WTC11 (cell line): ENCODE measurements around the gene ADAD2.

ENCODE experiments used
- AFF4 ChIP-seq: sonication (generic); formaldehyde crosslinking; IDR thresholded peaks from 2 replicates; pipeline ENCODE4 v1.8.1; 2023; ENCODE audit warnings: mild to moderate bottlenecking, missing genetic modification reagents, borderline replicate concordance
- ATF6 ChIP-seq: sonication (generic); formaldehyde crosslinking; IDR thresholded peaks from 2 replicates; pipeline ENCODE4 v1.8.1; 2023; ENCODE audit warnings: mild to moderate bottlenecking, missing genetic modification reagents
- CBFB ChIP-seq: sonication (generic); formaldehyde crosslinking; IDR thresholded peaks from 2 replicates; pipeline ENCODE4 v1.8.1; 2022; ENCODE audit warnings: mild to moderate bottlenecking, low read depth, missing genetic modification reagents
- CTCF ChIP-seq: fragments of 200-600 bp; IDR thresholded peaks from 2 replicates; pipeline ENCODE4 v1.8.0; 2022; ENCODE audit warnings: antibody characterized with exemption
- ELF4 ChIP-seq: sonication (generic); formaldehyde crosslinking; IDR thresholded peaks from 2 replicates; pipeline ENCODE4 v1.8.1; 2022; ENCODE audit warnings: low read depth, mild to moderate bottlenecking, moderate library complexity, missing genetic modification reagents
- JUN ChIP-seq: sonication (generic); formaldehyde crosslinking; IDR thresholded peaks from 2 replicates; pipeline ENCODE4 v1.8.0; 2023; ENCODE audit warnings: mild to moderate bottlenecking, missing genetic modification reagents
- MAX ChIP-seq: sonication (generic); formaldehyde crosslinking; IDR thresholded peaks from 2 replicates; pipeline ENCODE4 v1.8.0; 2022; ENCODE audit warnings: mild to moderate bottlenecking, missing genetic modification reagents
- MXD4 ChIP-seq: fragments of 250-450 bp; sonication (Bioruptor Pico); IDR thresholded peaks from 2 replicates; pipeline ENCODE4 v1.8.0; 2021; ENCODE audit warnings: mild to moderate bottlenecking, moderate library complexity, borderline replicate concordance
- NFATC4 ChIP-seq: fragments of 250-450 bp; sonication (Bioruptor Pico); IDR thresholded peaks from 2 replicates; pipeline ENCODE4 v1.9.0; 2021; ENCODE audit warnings: mild to moderate bottlenecking
- NR1H2 ChIP-seq: sonication (generic); formaldehyde crosslinking; IDR thresholded peaks from 2 replicates; pipeline ENCODE4 v1.9.0; 2021; ENCODE audit warnings: mild to moderate bottlenecking, moderate library complexity, missing genetic modification reagents
- ZBTB21 ChIP-seq: sonication (generic); formaldehyde crosslinking; IDR thresholded peaks from 2 replicates; pipeline ENCODE4 v1.8.1; 2023; ENCODE audit warnings: mild to moderate bottlenecking, missing genetic modification reagents, borderline replicate concordance
- ZBTB43 ChIP-seq: sonication (generic); formaldehyde crosslinking; IDR thresholded peaks from 2 replicates; pipeline ENCODE4 v1.8.1; 2023; ENCODE audit warnings: mild to moderate bottlenecking, missing genetic modification reagents
- ZNF512 ChIP-seq: sonication (generic); formaldehyde crosslinking; IDR thresholded peaks from 2 replicates; pipeline ENCODE4 v1.8.1; 2022; ENCODE audit warnings: missing genetic modification reagents, borderline replicate concordance

GRCh38 chr16:84190731-84191388 is at the start of gene ADAD2:
- TF ChIP-seq ZBTB43 (CRISPR knock-in tag): no peak
- no peak for TF ChIP-seq ZNF512 (CRISPR knock-in tag)
- no peak for TF ChIP-seq CBFB (CRISPR knock-in tag)
- no peak for TF ChIP-seq CTCF
- no peak for TF ChIP-seq MXD4
- TF ChIP-seq JUN (CRISPR knock-in tag): no peak
- TF ChIP-seq NR1H2 (CRISPR knock-in tag): no peak
- no peak for TF ChIP-seq ATF6 (CRISPR knock-in tag)
- peak; percentile 85 for TF ChIP-seq MAX (CRISPR knock-in tag)
- no peak for TF ChIP-seq AFF4 (CRISPR knock-in tag)
- no peak for TF ChIP-seq NFATC4 (CRISPR knock-in tag)
- TF ChIP-seq ZBTB21 (CRISPR knock-in tag): no peak
- no peak for TF ChIP-seq ELF4 (CRISPR knock-in tag)
